Esophagus muscularis mucosa (tissue), 4 donors: Measurements from ENCODE around the gene CCL7. TPM values are rescaled to one million over a fixed set of nuclear protein-coding genes. Genes with fewer than 3 reads are reported as not detected.
A peak's percentile ranks its signal among the peaks of the same experiment; 100 is the strongest.

ENCODE experiments used
- DNase-seq: peaks from one replicate; pipeline ENCODE4 v3.0.0-alpha.2; 2017; ENCODE audit errors: extremely low spot score
- H3K27ac ChIP-seq, 4 donors: fragments of 200-600 bp; sonication (generic); replicated peaks in 1 of 4; 1 replicate in 3 of 4; 2 replicates in 1 of 4; pipeline ENCODE4 v1.5.1; 2016 to 2019; ENCODE audit warnings: mild to moderate bottlenecking in 1 of 4
- H3K27me3 ChIP-seq, 4 donors: fragments of 200-600 bp; sonication (generic); one replicate each; pipeline versions ENCODE4 v1.5.1 to v1.6.0; 2016 to 2019
- H3K36me3 ChIP-seq, 4 donors: fragments of 200-600 bp; sonication (generic); one replicate each; pipeline ENCODE4 v1.5.1; 2016 to 2019
- H3K4me1 ChIP-seq, 4 donors: fragments of 200-600 bp; sonication (generic); one replicate each; pipeline ENCODE4 v1.5.1; 2016 to 2019
- H3K4me3 ChIP-seq, 4 donors: fragments of 200-600 bp; sonication (generic); 1 replicate in 2 of 4; 2 replicates in 2 of 4; pipeline ENCODE4 v1.5.1; 2016 to 2019; ENCODE audit warnings: mild to moderate bottlenecking in 4 of 4, moderate library complexity in 1 of 4
- H3K9me3 ChIP-seq, 4 donors: fragments of 200-600 bp; sonication (generic); 1 replicate in 3 of 4; 2 replicates in 1 of 4; pipeline ENCODE4 v1.5.1; 2016 to 2019
- CTCF ChIP-seq, 3 experiments: fragments of 200-600 bp in 2 of 3; fragments of 450-650 bp in 1 of 3; sonication (generic) in 2 of 3; IDR thresholded peaks; one replicate each; pipeline ENCODE4 v1.5.1; 2017 to 2019; ENCODE audit warnings: antibody characterized with exemption in 3 of 3, mild to moderate bottlenecking in 2 of 3, moderate library complexity in 1 of 3
- EP300 ChIP-seq: sonication (generic); formaldehyde crosslinking; IDR thresholded peaks from one replicate; pipeline ENCODE4 v1.6.1; 2017; ENCODE audit warnings: antibody characterized with exemption
- POLR2A ChIP-seq: fragments of 450-650 bp; IDR thresholded peaks from one replicate; pipeline ENCODE4 v1.6.1; 2017; ENCODE audit warnings: antibody characterized with exemption, moderate library complexity, mild to moderate bottlenecking, low read depth
- POLR2AphosphoS5 ChIP-seq, 2 donors: sonication (generic); formaldehyde crosslinking; IDR thresholded peaks; one replicate each; pipeline ENCODE4 v1.6.1; 2017; ENCODE audit warnings: antibody characterized with exemption in 2 of 2
- WGBS: methylation state at CpG from one replicate; pipeline ENCODE4 v1.1.5; 2018; 5-methylcytosine and 5-hydroxymethylcytosine counted together
- intact Hi-C: fragments of 100-400 bp; cut with DNase I; formaldehyde crosslinking; loops from one replicate; pipeline ENCODE4 v1.15.1; 2023
- total RNA-seq, 4 donors: library from RNA; depleted of rRNA; stranded (reverse); fragments of >200 nt; gene quantifications; one replicate each; pipeline versions ENCODE4 v1.1.0 to v1.2.1, GENCODE V29; 2016

The CCL7 gene
- total RNA-seq, 4 donors from 2014 or later, result 0.83 TPM; not detected in 3

- DNase-seq, result peak; percentile 83
- Histone ChIP-seq H3K4me1 (peaks cover 70 to 81% (median 72%) of the 10 kb centered on the region in 4 donors), H3K9me3 (no peaks in the 10 kb centered on the region), H3K36me3 (no peaks in the 10 kb centered on the region), H3K4me3 (no peak overlapping the region), H3K27me3 (no peaks in the 10 kb centered on the region), H3K27ac (peak overlapping the region; percentile 84 to 85 (median 84))
- WGBS, result 13% methylated on average over 1 of the region's 1 CpG
- TF ChIP-seq CTCF (IDR thresholded peaks at IDR 0.05), result no peak
- TF ChIP-seq EP300, result no peak
- TF ChIP-seq POLR2AphosphoS5 (IDR thresholded peaks at IDR 0.05), result no peak
- no peak for TF ChIP-seq POLR2A
- intact Hi-C loops, result no loop called here
Measured at GRCh38 chr17:34249478-34249877, 20.5 kb upstream of the CCL7 start.

GRCh38 chr17:34251186-34251585 is 18.8 kb upstream of the CCL7 start:
- H3K4me1 ChIP-seq, result peaks cover 82 to 96% (median 89%) of the 10 kb centered on the region in 4 donors
- 97% methylated on average over 3 of the region's 3 CpGs for WGBS
- no peaks in the 10 kb centered on the region for H3K36me3 ChIP-seq
- DNase-seq, result peak; percentile 62
- H3K27me3 ChIP-seq, result no peaks in the 10 kb centered on the region
- H3K4me3 ChIP-seq, result no peak overlapping the region
- TF ChIP-seq CTCF (IDR thresholded peaks at IDR 0.05), result no peak
- TF ChIP-seq POLR2AphosphoS5 (IDR thresholded peaks at IDR 0.05), result no peak
- TF ChIP-seq EP300, result no peak
- TF ChIP-seq POLR2A, result no peak
- intact Hi-C loops, result no loop called here
- H3K27ac ChIP-seq, result peak overlapping the region; percentile 29 to 85 (median 84)
- H3K9me3 ChIP-seq, result no peaks in the 10 kb centered on the region

GRCh38 chr17:34252095-34252443 is 18.0 kb upstream of the CCL7 start:
- Histone ChIP-seq H3K27me3 (no peaks in the 10 kb centered on the region), H3K27ac (peak overlapping the region; percentile 84 to 87 (median 85)), H3K4me3 (peak overlapping the region in 1 of 4 donors; percentile 14), H3K36me3 (no peaks in the 10 kb centered on the region), H3K9me3 (no peaks in the 10 kb centered on the region), H3K4me1 (peaks cover 82 to 97% (median 94%) of the 10 kb centered on the region in 4 donors)
- no peak for DNase-seq
- WGBS, result 26% methylated on average over 5 of the region's 5 CpGs
- TF ChIP-seq POLR2AphosphoS5 (IDR thresholded peaks at IDR 0.05), result no peak
- no peak for TF ChIP-seq EP300
- TF ChIP-seq CTCF (IDR thresholded peaks at IDR 0.05), result no peak
- no peak for TF ChIP-seq POLR2A
- intact Hi-C loops, result no loop called here

- peak; percentile 99 for DNase-seq
- Histone ChIP-seq H3K27ac (peak overlapping the region; percentile 84 to 87 (median 85)), H3K4me1 (peaks cover 80 to 92% (median 91%) of the 10 kb centered on the region in 4 donors), H3K4me3 (peak overlapping the region in 1 of 4 donors; percentile 14), H3K27me3 (no peaks in the 10 kb centered on the region), H3K36me3 (no peaks in the 10 kb centered on the region), H3K9me3 (no peaks in the 10 kb centered on the region)
- 2% methylated on average over 6 of the region's 6 CpGs for WGBS
- TF ChIP-seq POLR2A, result no peak
- TF ChIP-seq CTCF (IDR thresholded peaks at IDR 0.05), result no peak
- TF ChIP-seq POLR2AphosphoS5 (IDR thresholded peaks at IDR 0.05), result peak; percentile 85 to 95
- TF ChIP-seq EP300, result peak; percentile 75
- intact Hi-C loops, result no loop called here
Measured at GRCh38 chr17:34252444-34253138, 17.4 kb upstream of the CCL7 start.

- Histone ChIP-seq H3K4me3 (no peak overlapping the region), H3K36me3 (no peaks in the 10 kb centered on the region), H3K27ac (peak overlapping the region; percentile 84 to 87 (median 85)), H3K4me1 (peaks cover 75 to 87% (median 86%) of the 10 kb centered on the region in 4 donors), H3K9me3 (no peaks in the 10 kb centered on the region), H3K27me3 (no peaks in the 10 kb centered on the region)
- TF ChIP-seq POLR2A (no peak), EP300 (no peak), CTCF (IDR thresholded peaks at IDR 0.05) (no peak), POLR2AphosphoS5 (IDR thresholded peaks at IDR 0.05) (no peak)
- DNase-seq, result peak; percentile 10
- 78% methylated on average over 3 of the region's 3 CpGs for WGBS
- intact Hi-C loops, result no loop called here
Measured at GRCh38 chr17:34253139-34253525, 16.9 kb upstream of the CCL7 start.
